GM12878 (cell line): ENCODE measurements around the gene ADAM30. TPM values are rescaled to one million over a fixed set of nuclear protein-coding genes. Genes with fewer than 3 reads are reported as not detected.

Experiments
- ATAC-seq: fragments of 200-7000 bp; cut with Tn5 transposase; 3 replicates; pipeline ENCODE4 v1.9.1; 2020; ENCODE audit warnings: mild to moderate bottlenecking, moderate library complexity
- BruUV-seq: library from RNA; stranded (reverse); fragments of 400-500 nt; replicated peaks from 2 replicates; lab custom pipeline; 2021; lab: Mats Ljungman, UMichigan
- CTCF ChIA-PET: fragments of 300-600 bp; sonication (Branson Sonifier 250); formaldehyde crosslinking; extraction: SDS; loops from one replicate; lab custom pipeline; 2021; ENCODE audit warnings: inconsistent platforms; lab: Yijun Ruan, JAX
- POLR2A ChIA-PET: fragments of 350-600 bp; formaldehyde crosslinking; extraction: SDS; loops from one replicate; lab custom pipeline; 2021; ENCODE audit warnings: inconsistent platforms; lab: Charles Lee
- RAD21 ChIA-PET: fragments of 300-600 bp; sonication (Branson Sonifier 250); formaldehyde crosslinking; loops from one replicate; lab custom pipeline; 2023; ENCODE audit warnings: antibody characterized with exemption; ENCODE audit not compliant: unreplicated experiment; lab: Charles Lee
- SMC1A ChIA-PET: fragments of 300-600 bp; sonication (Branson Sonifier 250); formaldehyde crosslinking; loops from one replicate; lab custom pipeline; 2023; ENCODE audit not compliant: unreplicated experiment, uncharacterized antibody; lab: Charles Lee
- DNase-seq: peaks from one replicate; pipeline ENCODE4 v3.0.0-alpha.2; 2011; ENCODE audit warnings: low read depth, low spot score
- FAIRE-seq: peaks from 3 replicates; lab custom pipeline; 2011; peaks lifted over from hg19 to GRCh38; lab: Jason Lieb, UNC
- H2AFZ ChIP-seq: 2 replicates; pipeline ENCODE4 v1.6.0; 2011; ENCODE audit warnings: low read depth, low read length, control low read depth; ENCODE audit not compliant: control insufficient read depth
- H3K27ac ChIP-seq: 2 replicates; pipeline ENCODE4 v1.5.1; 2011; ENCODE audit warnings: control low read depth; ENCODE audit not compliant: control insufficient read depth, insufficient read depth
- H3K27me3 ChIP-seq, 2 experiments: replicated peaks in 1 of 2; 2 replicates each; pipeline versions ENCODE4 v1.6.0 to v1.6.1; 2011; ENCODE audit warnings: low read length in 1 of 2; ENCODE audit not compliant: control insufficient read depth in 2 of 2, insufficient read depth in 2 of 2
- H3K36me3 ChIP-seq, 2 experiments: 2 replicates each; pipeline ENCODE4 v1.5.1; 2011; ENCODE audit warnings: low read length in 1 of 2; ENCODE audit not compliant: control insufficient read depth in 2 of 2, insufficient read depth in 2 of 2
- H3K4me1 ChIP-seq: 2 replicates; pipeline ENCODE4 v1.6.1; 2011; ENCODE audit warnings: mild to moderate bottlenecking, low read length, moderate library complexity, mixed read lengths; ENCODE audit not compliant: control insufficient read depth, insufficient read depth
- H3K4me2 ChIP-seq: 2 replicates; pipeline ENCODE4 v1.6.0; 2011; ENCODE audit warnings: control low read depth; ENCODE audit not compliant: control insufficient read depth, insufficient read depth
- H3K4me3 ChIP-seq: fragments of 200-600 bp; sonication (generic); 2 replicates; pipeline ENCODE4 v1.5.1; 2016
- H3K79me2 ChIP-seq: 2 replicates; pipeline ENCODE4 v1.6.0; 2011; ENCODE audit warnings: low read length; ENCODE audit not compliant: control insufficient read depth, insufficient read depth
- H3K9ac ChIP-seq: 2 replicates; pipeline ENCODE4 v1.8.0; 2011; ENCODE audit warnings: low read length, control low read depth, mixed read lengths; ENCODE audit not compliant: control insufficient read depth, insufficient read depth
- H3K9me3 ChIP-seq: replicated peaks from 3 replicates; pipeline ENCODE4 v1.5.1; 2011; ENCODE audit warnings: mild to moderate bottlenecking, low read length; ENCODE audit not compliant: control insufficient read depth, insufficient read depth
- H4K20me1 ChIP-seq: 2 replicates; pipeline ENCODE4 v1.6.0; 2011; ENCODE audit not compliant: control insufficient read depth, insufficient read depth
- ATF7 ChIP-seq: fragments of 450-650 bp; IDR thresholded peaks from 2 replicates; pipeline ENCODE4 v1.6.1; 2016; ENCODE audit warnings: low read depth, mild to moderate bottlenecking
- POLR2AphosphoS2 ChIP-seq: IDR thresholded peaks from 2 replicates; pipeline ENCODE4 v1.6.1; 2011; ENCODE audit warnings: low read depth, mild to moderate bottlenecking, low read length, improper control_type of control experiment, moderate library complexity
- SMAD1 ChIP-seq: fragments of 450-650 bp; IDR thresholded peaks from 2 replicates; pipeline ENCODE4 v1.6.1; 2018; ENCODE audit warnings: mild to moderate bottlenecking, low read depth; ENCODE audit not compliant: partially characterized antibody
- TBL1XR1 ChIP-seq: IDR thresholded peaks from 2 replicates; pipeline ENCODE4 v1.6.1; 2012; ENCODE audit warnings: low read depth, low read length, improper control_type of control experiment
- TCF12 ChIP-seq: IDR thresholded peaks from 2 replicates; pipeline ENCODE4 v1.6.1; 2011; ENCODE audit warnings: low read depth, mild to moderate bottlenecking, low read length
- YY1 ChIP-seq: IDR thresholded peaks from 2 replicates; pipeline ENCODE4 v1.6.1; 2011; ENCODE audit warnings: low read depth, mild to moderate bottlenecking, low read length
- ZBED1 ChIP-seq: IDR thresholded peaks from 2 replicates; pipeline ENCODE4 v1.6.1; 2016; ENCODE audit warnings: borderline replicate concordance
- WGBS: methylation state at CpG from one replicate; pipeline ENCODE4 v1.1.6; 2016; ENCODE audit warnings: low lambda C conversion rate; ENCODE audit not compliant: insufficient replicate concordance, insufficient coverage; ENCODE audit errors: missing lambda C conversion rate; 5-methylcytosine and 5-hydroxymethylcytosine counted together
- in situ Hi-C: fragments of 300-500 bp; cut with MboI; formaldehyde crosslinking; loops from 9 replicates; pipeline ENCODE4 v1.14.3; 2018; ENCODE audit warnings: mixed read lengths
- intact Hi-C: fragments of 100-400 bp; cut with micrococcal nuclease; formaldehyde crosslinking; loops from one replicate; pipeline ENCODE4 v1.14.2; 2022; ENCODE audit not compliant: unreplicated experiment
- polyA plus RNA-seq, 11 experiments: library from polyadenylated mRNA; depleted of rRNA in 4 of 11; unstranded in 6 of 11; stranded (reverse) in 5 of 11; fragments of >200 nt; fragmentation: Nextera tagmentation in 4 of 11; fragmentation: Illumina TruSeq in 1 of 11; extraction: Ambion mirVana in 4 of 11; extraction: Trizol in 1 of 11; gene quantifications; 1 replicate in 1 of 11; 2 replicates in 10 of 11; pipeline versions ENCODE4 v1.2.1 to v1.2.3, GENCODE V29; 2011 to 2016; ENCODE audit warnings: inconsistent platforms in 2 of 11, missing spikeins in 2 of 11, low read depth in 1 of 11
- total RNA-seq, 4 experiments: library from RNA; depleted of rRNA in 3 of 4; stranded (reverse); fragments of >200 nt in 3 of 4; fragmentation: Illumina TruSeq in 1 of 4; extraction: Trizol in 1 of 4; gene quantifications; 2 replicates each; pipeline versions ENCODE4 v1.2.1 to v1.2.3, GENCODE V29; 2013 to 2021
- TF ChIP-seq, protein P1 (sequence below): fragments of 450-650 bp; formaldehyde crosslinking; IDR thresholded peaks from 2 replicates; pipeline ENCODE4 v1.4.0; 2020; ENCODE audit warnings: mild to moderate bottlenecking, moderate library complexity
- TF ChIP-seq, protein P2 (sequence below): fragments of 450-650 bp; IDR thresholded peaks from 2 replicates; pipeline ENCODE4 v1.6.1; 2017; ENCODE audit warnings: low read depth, mild to moderate bottlenecking, moderate library complexity

The ADAM30 gene
- total and polyA plus RNA-seq, 10 of the 15 experiments (the other 5 are each of a cell fraction or from before 2014, with no cell fraction given), result not detected

DNA sequence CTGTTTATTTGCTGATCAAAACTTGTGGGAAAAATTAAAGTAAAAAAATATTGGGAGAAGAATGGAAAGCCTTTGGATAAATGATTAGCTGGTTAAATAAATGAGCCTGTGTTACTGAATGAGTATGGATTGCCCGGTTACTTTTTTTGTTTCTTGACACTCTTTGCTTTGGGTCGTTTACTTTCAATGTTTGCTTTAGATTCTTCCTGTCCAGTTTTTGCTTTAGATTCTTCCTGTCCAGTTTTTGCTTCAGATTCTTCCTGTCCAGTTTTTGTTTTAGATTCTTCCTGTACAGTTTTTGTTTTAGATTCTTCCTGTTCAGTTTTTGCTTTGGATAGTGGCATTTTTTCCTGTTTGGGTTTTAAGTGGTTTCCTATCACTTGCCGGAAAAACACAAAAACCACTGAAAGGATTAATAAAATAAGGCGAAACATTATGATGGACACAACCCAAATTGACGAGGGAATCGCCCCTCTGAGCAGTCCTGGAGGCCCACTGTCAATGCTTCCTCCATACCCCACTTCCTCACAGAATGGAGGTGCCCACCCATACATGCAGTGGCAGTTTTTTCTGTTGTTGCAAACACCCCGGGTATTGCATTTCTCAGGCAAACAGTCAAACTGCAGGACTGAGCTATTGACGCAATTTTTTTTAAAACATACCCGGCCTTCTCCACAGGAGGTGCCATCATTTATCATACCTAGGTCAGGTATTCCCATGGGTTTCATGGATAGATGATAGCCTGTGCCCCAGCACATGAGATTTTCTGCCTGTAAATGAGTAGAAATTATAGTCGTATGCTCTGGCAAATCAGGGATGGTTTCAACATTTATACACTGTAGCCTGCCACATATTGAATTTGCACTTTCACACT lies 2.3 kb downstream of the ADAM30 start (continued):
- TF ChIP-seq, protein P1, sequence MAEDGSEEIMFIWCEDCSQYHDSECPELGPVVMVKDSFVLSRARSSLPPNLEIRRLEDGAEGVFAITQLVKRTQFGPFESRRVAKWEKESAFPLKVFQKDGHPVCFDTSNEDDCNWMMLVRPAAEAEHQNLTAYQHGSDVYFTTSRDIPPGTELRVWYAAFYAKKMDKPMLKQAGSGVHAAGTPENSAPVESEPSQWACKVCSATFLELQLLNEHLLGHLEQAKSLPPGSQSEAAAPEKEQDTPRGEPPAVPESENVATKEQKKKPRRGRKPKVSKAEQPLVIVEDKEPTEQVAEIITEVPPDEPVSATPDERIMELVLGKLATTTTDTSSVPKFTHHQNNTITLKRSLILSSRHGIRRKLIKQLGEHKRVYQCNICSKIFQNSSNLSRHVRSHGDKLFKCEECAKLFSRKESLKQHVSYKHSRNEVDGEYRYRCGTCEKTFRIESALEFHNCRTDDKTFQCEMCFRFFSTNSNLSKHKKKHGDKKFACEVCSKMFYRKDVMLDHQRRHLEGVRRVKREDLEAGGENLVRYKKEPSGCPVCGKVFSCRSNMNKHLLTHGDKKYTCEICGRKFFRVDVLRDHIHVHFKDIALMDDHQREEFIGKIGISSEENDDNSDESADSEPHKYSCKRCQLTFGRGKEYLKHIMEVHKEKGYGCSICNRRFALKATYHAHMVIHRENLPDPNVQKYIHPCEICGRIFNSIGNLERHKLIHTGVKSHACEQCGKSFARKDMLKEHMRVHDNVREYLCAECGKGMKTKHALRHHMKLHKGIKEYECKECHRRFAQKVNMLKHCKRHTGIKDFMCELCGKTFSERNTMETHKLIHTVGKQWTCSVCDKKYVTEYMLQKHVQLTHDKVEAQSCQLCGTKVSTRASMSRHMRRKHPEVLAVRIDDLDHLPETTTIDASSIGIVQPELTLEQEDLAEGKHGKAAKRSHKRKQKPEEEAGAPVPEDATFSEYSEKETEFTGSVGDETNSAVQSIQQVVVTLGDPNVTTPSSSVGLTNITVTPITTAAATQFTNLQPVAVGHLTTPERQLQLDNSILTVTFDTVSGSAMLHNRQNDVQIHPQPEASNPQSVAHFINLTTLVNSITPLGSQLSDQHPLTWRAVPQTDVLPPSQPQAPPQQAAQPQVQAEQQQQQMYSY (CRISPR knock-in tag), result no peak
- TF ChIP-seq POLR2AphosphoS2, result no peak
- TF ChIP-seq ZBED1, result no peak
- no peak for TF ChIP-seq ATF7
- TF ChIP-seq YY1, result no peak
- TF ChIP-seq TCF12, result no peak
- TF ChIP-seq, all 136 proteins: peak for 0

DNA sequence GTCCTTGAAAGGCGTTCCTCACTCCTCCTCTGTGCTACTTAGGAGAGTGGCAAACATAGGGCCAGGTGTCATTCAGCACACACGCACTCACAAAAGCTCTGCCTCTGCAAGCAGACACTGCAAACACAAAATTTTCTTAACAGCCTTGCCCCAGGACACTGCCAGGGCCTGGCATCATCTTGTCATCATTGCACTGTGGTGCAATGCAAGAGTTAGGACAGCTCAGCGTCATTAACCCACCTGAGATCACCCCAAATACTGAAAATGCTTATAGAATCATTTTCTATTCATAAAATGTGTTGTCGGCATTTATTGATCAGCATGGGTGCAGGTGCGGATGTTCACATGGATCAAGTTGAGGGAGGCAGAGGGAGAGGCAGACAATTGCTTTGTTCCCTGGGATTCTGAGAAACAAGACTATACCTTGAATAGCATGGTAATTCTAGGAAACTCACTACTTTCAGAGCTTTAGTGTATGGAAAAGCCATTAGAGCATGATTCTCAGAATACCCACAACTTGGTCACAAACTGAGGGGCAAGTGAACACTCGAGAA lies 3.0 kb downstream of the ADAM30 start:
- no peak overlapping the region for H3K4me2 ChIP-seq
- no peak for ATAC-seq

More for the DNA sequence above, 3.0 kb downstream of the ADAM30 start:
- H4K20me1 ChIP-seq, result no peaks in the 10 kb centered on the region
- in situ Hi-C loops, result no loop called here
- WGBS, result 39% methylated on average over 6 of the region's 6 CpGs
- H3K27ac ChIP-seq, result no peak overlapping the region
- ChIA-PET SMC1A (no interaction called here), RAD21 (no interaction called here)
- H3K9me3 ChIP-seq, result no peaks in the 10 kb centered on the region
- no peak for DNase-seq
- no peaks in the 10 kb centered on the region for H3K36me3 ChIP-seq
- peaks cover 0 to 3% of the 10 kb centered on the region in 2 experiments; a peak in 3 of 4 replicates for H3K27me3 ChIP-seq
- FAIRE-seq, result no peak
- H3K4me3 ChIP-seq, result no peak overlapping the region
- TF ChIP-seq, protein P2, sequence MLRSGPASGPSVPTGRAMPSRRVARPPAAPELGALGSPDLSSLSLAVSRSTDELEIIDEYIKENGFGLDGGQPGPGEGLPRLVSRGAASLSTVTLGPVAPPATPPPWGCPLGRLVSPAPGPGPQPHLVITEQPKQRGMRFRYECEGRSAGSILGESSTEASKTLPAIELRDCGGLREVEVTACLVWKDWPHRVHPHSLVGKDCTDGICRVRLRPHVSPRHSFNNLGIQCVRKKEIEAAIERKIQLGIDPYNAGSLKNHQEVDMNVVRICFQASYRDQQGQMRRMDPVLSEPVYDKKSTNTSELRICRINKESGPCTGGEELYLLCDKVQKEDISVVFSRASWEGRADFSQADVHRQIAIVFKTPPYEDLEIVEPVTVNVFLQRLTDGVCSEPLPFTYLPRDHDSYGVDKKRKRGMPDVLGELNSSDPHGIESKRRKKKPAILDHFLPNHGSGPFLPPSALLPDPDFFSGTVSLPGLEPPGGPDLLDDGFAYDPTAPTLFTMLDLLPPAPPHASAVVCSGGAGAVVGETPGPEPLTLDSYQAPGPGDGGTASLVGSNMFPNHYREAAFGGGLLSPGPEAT, result no peak
- TF ChIP-seq SMAD1 (no peak), TBL1XR1 (no peak)
- TF ChIP-seq, all 136 proteins: peak for 0
- no TSS peak for BruUV-seq
- no peak overlapping the region for H3K9ac ChIP-seq
- ChIA-PET CTCF (interaction anchor here (1.8 kb wide), 1 partner anchor 8 kb away, joined by 3 read pairs; no protein-coding TSS in a partner anchor), POLR2A (no interaction called here)
- H3K4me1 ChIP-seq, result no peaks in the 10 kb centered on the region
- no peaks in the 10 kb centered on the region for H3K79me2 ChIP-seq
- intact Hi-C loops, result no loop called here
- no peak overlapping the region for H2AFZ ChIP-seq
